VCaP (cell line): Measurements from ENCODE around the gene EP400.
A peak's percentile ranks its signal among the peaks of the same experiment; 100 is the strongest.

Source experiments
- H3K27ac ChIP-seq: fragments of 450-650 bp; 2 replicates; pipeline ENCODE4 v1.5.1; 2017
- TF ChIP-seq, protein P1 (sequence below): fragments of 450-650 bp; conservative IDR thresholded peaks from 2 replicates; pipeline ENCODE4 v1.5.1; 2017; ENCODE audit warnings: mild to moderate bottlenecking, moderate library complexity

EP400 gene

DNA sequence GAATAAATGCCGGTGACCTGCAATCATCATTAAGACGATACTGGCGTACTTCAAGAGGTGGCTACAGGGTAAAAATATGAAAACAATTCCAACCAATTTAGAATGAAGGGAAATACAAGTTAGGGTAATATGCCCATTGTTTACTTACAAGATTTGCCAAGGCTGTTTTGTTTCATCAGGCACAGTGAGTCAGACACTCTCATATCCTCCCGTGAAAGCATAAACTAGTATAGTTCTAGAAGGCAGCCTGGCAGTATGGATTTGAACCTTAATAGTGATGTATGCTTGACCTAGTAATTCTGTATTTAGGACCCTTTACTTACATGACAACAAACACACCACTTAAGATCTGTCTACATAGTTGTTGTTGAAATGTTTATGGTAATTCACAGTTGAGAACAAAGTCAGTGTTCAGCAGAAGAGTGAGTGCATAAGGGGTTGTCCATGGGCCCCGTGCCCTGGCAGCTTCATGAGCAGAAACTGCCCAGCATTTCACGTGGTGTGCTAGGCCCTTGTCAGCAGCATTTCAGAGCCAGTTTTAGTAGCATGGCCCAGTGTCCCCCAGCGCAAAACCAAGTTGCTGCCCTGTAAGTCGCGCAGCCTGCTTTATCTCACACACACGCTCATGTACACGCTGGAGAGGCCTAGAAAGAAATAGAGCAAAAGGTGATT, 80.8 kb downstream of the EP400 start:
- no peak overlapping the region for H3K27ac ChIP-seq
- TF ChIP-seq, protein P1, sequence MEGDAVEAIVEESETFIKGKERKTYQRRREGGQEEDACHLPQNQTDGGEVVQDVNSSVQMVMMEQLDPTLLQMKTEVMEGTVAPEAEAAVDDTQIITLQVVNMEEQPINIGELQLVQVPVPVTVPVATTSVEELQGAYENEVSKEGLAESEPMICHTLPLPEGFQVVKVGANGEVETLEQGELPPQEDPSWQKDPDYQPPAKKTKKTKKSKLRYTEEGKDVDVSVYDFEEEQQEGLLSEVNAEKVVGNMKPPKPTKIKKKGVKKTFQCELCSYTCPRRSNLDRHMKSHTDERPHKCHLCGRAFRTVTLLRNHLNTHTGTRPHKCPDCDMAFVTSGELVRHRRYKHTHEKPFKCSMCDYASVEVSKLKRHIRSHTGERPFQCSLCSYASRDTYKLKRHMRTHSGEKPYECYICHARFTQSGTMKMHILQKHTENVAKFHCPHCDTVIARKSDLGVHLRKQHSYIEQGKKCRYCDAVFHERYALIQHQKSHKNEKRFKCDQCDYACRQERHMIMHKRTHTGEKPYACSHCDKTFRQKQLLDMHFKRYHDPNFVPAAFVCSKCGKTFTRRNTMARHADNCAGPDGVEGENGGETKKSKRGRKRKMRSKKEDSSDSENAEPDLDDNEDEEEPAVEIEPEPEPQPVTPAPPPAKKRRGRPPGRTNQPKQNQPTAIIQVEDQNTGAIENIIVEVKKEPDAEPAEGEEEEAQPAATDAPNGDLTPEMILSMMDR: no peak

GRCh38 chr12:132033627-132034026, 83.9 kb downstream of the EP400 start:
- TF ChIP-seq, protein P1: no peak
- no peak overlapping the region for H3K27ac ChIP-seq

GRCh38 chr12:132036063-132036683, 86.4 kb downstream of the EP400 start:
- TF ChIP-seq, protein P1: no peak
- no peak overlapping the region for H3K27ac ChIP-seq

GRCh38 chr12:132040906-132041606, 91.3 kb downstream of the EP400 start:
- TF ChIP-seq, protein P1: no peak
- H3K27ac ChIP-seq: peak overlapping the region; percentile 31; the same call in 1 of the 2 replicates

DNA sequence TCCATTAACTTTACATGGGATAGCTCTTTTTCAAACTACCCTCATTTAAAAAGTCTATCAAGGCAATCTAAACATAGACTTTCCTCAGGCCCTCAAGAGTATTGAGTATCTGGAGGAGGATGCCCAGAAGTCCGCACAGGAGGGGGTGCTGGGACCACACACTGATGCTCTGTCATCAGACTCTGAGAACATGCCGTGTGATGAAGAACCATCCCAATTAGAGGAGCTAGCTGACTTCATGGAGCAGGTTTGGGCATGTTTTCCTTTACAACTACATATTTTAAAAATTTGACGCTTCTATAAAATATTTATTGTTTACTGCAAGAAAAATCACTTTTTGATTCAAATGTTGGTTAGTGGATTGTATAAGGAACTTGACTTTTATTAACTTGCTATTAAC, 93.5 kb downstream of the EP400 start:
- TF ChIP-seq, protein P1: no peak
- H3K27ac ChIP-seq: no peak overlapping the region

DNA sequence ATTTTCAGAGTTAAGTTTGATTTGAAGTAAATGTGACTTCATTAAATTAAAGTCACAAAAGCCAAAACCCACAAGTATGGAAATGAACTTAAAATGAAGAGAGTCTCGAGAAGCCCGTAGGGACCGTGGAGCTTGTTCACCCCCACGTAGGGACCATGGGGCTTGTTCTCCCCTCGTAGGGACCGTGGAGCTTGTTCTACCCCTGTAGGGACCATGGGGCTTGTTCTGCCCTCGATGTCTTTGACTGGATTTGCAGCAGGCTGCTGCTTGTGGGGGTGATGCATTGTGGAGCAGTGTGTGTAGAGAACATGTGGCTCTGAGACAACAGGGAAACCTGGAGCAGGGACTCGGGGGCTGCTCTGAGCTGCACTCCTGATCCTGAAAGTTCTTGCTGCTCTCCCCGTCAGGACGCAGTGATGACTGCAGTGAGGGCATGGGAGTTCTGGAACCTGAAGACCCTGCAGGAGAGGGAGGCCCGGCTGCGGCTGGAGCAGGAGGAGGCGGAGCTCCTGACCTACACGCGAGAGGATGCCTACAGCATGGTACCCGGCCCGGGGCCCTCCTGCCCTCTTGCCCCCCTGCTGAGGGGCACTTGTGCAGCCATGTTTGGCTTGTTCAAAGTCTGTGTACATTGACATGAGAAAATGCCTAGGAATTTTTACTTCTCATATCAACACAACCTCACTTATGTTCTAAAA, 94.2 kb downstream of the EP400 start:
- H3K27ac ChIP-seq: no peak overlapping the region
- TF ChIP-seq, protein P1: no peak
